AML-193 (cell line): ENCODE data around the gene BMP6.

Experiments
- DNase-seq, 2 experiments: peaks; one replicate each; lab custom pipeline; 2025; lab: John Stamatoyannopoulos, UW

Gene BMP6

DNA sequence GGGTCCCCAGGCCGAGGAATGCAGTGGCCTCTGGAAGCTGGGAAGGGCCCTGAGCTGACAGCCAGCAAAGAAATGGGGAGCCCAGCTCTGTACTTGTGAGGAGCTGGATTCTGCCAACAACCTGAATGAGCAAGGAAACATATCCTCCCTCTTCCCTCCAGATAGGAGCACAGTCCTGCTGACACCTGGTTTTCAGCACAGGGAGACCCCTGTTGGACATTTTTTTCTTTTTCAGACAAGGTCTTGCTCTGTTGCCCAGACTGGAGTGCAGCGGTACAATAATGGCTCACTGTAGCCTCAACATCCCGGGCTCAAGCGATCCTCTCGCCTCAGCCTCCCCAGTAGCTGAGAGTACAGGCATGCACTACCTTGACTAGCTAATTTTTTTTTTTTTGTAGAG, 21.5 kb downstream of the BMP6 start:
- DNase-seq: no peak

DNA sequence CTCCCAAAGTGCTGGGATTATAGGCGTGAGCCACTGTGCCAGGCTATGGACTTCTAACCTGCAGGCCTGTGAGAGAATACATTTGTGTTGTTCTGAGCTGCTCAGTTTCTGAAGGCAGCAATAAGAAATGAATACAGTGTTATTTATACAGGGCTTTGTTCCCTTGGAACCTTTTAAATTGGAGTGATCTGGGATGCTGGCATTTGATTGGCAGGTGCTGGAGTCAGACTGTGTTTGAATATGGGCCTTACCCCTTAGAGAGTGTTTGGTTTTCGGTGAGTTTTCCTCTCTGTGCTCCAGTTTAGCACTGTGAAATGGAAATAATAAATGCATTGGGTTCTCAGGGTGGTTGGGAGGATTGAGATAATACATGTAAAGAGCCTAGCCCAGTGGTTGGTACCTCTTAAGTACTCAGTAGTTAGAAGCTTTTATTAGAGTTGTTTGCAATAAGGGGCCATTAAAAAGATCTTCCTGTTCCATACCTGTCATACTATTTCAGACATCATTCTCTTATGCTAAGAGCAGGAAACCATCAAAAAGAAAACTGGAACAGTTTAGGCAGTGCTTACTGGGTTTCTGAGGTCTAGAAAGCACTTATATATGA, 22.1 kb downstream of the BMP6 start:
- DNase-seq: no peak

DNA sequence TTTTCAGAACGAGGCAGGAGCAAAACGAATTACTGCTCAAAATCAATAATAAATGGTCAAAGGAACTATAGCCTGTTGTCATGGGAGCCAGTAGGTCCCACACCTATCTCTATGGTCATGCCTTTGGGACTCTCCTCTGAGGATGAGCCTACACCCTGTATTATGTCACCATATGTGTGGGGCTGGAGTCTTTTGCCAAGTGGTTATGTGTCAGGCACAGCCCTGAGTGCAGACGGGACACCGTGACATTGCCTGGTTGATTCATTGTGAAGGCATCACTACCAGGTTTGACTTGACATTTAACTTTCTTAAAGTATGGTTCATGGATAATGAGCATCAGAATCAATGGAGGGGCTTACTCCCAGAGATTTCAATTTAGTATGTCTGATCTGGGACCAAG, 23.6 kb downstream of the BMP6 start:
- DNase-seq: no peak

DNA sequence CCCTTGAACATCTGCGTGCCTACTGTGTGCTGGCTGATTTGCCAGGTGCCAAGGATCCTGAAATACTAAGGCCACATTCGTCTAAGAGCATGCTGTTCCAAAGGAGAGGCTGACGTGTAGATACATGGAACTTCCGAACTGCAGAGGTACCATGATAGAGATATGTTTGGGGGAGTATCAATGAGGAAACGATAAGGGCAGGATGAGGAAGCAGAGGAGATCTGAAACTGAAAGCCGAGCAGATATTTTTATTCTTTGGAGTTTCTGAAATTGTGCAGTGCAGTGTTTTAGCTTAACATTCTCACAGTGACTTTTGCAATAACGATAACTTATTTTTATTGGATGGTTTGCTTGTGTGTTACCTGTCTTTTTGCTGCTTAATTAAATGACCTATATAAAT, 24.3 kb downstream of the BMP6 start:
- no peak for DNase-seq

DNA sequence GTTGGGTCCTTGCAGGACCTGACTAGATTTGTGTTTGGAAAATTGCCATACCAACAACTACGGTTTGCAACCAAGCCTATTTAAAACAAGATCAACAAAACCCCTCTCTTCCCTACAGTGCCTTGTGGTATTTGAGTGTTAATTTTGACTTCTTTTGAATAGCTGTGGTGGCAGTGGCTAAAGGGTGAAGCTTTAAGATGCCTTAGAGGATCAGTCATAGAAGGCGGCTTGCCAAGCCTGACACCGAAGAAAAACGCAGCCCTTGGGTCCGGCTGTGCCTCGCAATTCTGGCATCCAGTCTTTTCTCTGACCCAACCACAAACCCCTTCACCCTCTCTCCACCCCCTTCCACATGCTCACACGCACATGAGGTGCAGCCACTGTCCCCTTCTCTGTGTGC, 32.6 kb downstream of the BMP6 start:
- no peak for DNase-seq

DNA sequence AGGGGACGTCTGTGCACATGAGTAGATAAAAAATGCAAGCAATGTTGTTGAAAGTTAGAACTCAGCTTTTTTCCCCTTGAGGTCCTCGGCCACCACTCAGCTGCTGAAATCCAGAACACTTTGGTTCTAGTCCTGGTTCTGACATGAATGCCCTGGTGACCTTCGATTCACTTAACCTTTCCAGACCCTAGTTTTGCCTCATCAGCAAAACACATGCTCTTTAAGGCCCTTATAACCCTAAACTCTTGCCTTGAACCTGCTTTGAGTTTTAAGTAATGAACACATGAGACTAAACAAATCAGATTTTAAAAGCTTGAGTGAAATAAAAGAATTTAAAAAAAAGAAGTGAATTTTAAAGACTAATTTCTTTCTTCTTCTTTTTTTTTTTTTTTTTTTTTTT, 33.4 kb downstream of the BMP6 start:
- no peak for DNase-seq

DNA sequence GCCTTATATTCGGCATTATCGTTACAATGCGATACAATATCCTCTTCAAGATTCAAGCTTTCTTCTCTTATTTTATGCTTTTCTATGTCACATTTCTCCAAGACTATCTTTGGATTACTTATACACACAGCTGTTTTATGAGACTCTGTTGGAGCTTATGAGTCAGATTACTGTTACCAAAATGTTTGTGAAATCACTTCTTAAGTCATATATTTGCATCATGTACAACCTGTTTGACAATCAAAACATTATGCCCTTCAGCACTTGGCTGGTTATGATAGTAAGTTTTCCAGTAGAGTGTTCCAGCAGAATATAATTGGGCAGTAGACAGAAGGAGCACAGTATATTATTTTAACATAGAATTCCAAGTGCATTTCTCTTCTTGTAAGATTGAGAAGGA, 35.2 kb downstream of the BMP6 start:
- no peak for DNase-seq

DNA sequence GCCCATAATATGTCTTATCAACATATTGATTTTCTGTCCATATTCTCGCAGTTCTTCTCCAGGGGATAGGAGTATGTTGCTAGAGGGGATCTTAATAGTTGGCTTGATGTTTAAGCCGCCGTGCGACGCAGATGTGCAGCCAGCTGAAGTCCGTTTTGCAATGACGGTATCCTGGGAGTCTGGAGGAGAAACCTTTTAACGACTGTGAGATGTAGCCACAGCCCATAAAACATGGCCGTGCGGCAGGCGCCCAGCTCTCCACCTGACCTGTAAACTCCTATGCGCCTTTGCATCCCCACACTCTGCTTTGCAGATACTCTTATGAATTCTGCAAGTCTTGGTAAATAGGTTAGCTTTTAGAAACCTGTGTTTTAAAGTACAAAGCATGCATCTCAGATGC, 36.9 kb downstream of the BMP6 start:
- no peak for DNase-seq

DNA sequence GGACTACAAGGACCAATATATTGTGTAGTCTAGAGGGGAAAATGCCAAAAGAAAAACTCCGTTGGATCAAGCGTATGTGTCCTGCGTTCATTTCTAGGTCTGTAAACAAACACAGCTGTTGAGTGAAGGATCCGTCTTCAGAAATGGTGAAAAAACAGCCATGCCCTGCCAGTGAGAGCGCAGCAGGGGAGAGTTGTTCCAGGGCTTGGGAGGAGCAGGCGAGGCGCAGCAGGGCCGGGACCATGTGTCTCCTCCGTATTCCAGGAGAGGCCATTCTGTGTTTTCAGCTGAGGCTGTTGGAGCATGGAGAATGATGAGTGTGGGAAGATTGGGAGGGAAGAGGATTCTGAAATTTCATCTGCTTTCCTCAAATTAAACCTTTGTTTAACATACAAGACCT, 38.0 kb downstream of the BMP6 start:
- DNase-seq: no peak

DNA sequence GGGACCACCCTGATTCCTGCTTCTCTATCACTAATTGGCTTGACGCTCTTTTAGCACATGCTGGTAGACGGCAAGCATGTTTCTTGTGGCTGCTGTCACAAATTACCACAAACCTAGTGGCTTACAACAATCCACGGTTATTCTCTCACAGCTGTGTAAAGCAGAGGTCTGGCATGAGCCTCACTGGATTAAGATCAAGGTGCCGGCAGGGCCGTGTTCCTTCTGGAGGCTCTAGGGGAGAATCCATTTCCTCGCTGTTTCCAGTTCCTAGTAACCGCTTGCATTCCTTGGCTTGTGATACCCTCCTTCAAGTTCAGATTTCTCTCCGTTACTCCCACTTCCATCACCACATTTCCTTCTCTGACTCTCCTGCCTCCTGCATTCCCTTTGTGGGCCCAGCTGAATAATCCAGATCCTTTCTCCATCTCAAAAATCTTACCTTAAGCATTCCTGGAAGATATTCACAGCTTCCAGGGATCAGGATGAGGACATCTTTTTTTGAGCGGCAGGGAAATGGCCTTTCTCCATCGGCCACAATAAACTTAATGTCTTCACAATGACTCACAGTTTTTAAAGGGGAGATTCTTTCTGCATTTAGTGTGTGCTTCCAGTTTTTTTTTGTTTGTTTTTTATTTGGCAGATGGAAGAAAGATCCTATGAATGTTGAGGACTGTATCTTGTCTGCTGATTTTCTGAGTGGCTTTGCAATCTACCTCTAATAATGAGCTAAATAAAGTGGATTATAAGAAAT, 39.9 kb downstream of the BMP6 start:
- DNase-seq: no peak

DNA sequence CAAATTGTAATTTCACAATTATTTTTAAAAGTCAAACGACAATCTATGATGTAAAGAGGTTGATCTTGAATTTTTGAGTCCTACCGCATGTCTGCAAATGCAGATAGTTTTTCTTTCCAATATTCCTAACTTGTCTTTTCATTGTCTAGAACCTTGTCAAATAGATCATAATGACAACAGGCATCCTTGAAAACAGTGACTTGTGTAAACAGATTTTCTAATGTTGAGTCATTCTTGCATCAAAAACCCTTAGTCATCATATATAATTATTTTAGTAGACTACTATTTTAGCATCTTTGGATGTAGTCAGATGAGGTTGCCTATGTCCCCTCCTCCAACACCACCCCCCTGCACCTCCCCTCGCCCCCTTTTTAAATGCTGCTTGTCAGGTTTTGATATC, 43.8 kb downstream of the BMP6 start:
- DNase-seq: no peak

DNA sequence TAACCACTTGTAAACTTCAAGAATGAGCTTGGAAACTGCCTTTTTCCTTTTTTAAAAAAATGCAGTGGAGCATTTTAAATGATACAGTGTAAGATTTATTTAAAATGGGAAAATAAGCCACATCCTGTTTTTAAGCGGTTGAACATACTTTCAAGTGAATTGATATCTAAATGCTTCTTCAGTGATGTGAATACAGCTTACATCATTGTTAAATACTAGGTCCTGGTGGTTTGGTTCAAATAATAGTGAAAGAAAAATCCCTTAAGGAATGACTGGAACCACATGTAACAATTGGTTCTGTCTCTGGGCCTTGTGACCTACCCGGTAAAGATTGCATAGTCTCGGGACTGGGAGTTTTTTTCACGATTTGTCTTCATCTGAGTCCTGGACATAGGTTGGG, 44.2 kb downstream of the BMP6 start:
- DNase-seq: no peak

DNA sequence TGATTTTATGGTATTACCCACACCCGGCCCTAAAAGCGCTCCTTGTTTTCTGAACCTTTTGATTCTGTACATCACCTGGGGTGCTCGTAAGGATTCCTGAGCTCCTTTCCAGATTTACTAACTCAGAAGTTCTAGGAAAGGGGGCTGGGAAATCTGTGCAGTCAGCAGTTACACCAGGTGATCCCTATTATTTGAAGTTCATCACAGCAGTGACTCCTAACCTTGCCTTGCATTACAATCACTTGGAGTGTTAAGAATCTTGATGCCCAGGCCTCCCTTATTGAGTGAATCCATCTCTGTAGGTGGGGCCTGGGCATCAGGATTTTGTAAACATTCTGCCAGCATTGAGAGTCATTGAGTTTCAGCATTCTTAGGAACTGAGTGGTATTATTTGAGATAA, 44.7 kb downstream of the BMP6 start:
- no peak for DNase-seq

DNA sequence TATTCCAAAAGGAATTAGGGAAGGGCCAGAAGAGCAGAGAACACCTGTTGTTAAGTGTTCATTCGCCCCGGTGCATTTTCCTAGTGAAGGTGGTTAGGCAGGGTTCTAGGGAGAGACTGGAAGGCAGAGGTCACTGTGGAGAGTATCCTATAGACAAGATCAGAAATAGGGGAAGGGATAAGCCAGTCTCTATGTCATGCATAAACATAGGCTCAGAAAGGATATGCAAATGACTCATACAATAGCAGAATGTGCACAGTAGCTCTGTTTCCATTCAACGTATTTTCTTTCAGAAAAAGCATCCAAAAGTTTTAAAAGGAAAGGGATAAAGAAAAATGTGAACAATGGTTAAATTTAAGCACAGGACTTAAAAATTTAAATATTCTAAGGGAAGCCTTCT, 47.4 kb downstream of the BMP6 start:
- DNase-seq: no peak

DNA sequence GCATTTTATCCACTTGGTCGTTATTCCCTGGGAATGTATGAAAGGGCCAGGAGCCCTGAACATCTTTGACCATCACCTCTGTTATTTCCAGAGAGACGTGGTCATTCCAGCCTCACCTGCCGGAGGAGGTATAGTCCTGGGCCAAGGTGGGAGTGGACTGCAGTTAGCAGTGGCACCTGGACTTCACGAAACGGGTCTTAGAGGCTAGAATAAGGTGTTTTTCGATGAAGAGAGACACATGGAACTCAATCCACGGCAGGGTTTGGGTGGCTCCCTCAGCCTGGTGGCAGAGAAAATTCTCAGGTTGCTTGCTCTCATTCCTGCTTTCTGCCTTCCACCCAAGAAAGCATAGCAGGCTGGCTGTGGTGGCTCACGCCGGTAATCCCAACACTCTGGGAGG, 48.0 kb downstream of the BMP6 start:
- DNase-seq: no peak

DNA sequence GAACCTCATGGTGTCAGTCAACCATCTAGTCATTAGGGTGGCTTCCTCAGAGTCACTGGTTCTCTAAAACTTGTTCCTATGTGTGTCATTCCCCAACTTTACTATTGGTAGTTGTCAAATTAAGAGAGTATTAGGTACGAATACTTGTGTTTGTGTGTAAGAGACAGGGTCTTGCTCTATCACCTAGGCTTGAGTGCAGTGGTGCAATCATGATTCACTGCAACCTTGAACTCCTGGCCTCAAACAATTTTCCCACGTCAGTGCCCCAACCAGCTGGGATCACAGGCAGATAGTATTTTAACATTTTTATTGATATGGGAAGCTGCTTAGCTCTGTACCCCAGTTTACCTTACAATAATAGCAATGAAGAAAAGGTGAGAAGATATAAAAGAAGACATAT, 50.6 kb downstream of the BMP6 start:
- DNase-seq: no peak

DNA sequence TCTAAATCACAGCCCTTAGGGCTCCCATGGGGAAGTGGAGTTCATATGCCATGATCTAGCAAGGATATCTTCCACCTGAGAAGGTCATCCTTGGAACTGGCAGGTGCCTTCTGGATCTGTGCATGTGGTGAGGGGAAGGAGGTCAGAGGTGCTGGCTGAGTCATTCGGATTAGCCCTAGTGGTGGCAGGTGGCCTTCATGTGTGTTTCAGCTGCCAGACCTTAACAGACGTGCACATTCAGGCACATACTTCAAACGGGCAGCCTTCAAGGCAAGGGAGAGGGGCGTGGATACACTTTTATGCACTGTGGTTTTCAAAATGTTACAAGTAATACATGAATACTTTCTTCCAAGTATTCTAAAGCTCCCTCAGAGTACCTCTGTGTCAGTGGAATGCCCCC, 51.2 kb downstream of the BMP6 start:
- no peak for DNase-seq

DNA sequence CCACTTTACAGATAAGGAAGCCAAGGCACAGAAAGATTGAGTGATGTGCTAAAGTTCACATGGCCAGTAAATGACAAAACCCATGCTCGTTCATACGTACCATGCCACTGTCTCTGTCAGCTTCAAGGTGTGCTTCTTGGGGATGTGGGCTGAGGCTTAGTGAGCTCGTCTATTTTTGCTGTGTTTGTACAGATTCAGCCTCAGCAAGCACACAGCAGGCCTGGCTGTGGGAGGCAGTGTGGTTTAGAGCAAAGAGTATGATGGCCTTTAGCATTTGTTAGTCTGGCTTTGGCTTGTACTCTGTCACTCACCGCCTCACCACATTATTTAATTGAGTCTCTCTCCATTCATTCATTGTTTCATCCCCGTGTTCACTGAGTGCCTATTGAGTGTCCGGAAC, 55.3 kb downstream of the BMP6 start:
- no peak for DNase-seq

DNA sequence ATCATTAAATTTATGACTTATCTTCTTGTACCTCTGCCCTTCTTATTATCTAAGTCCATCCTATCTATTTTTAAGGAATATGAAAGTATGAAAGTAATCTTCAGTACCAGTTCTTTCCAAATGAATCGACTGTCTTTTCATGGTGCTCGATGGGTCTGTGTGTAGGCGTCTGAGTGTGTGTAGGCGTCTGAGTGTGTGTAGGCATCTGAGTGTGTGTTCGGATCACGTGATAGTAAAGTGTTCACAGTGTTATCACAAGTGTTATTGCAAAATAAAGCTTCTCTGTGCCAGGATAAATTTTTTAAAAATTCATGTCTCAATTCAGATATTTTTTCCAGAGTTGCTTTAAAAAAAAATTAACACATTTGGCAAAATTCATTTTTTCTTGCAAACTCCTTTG, 58.3 kb downstream of the BMP6 start:
- DNase-seq: no peak

DNA sequence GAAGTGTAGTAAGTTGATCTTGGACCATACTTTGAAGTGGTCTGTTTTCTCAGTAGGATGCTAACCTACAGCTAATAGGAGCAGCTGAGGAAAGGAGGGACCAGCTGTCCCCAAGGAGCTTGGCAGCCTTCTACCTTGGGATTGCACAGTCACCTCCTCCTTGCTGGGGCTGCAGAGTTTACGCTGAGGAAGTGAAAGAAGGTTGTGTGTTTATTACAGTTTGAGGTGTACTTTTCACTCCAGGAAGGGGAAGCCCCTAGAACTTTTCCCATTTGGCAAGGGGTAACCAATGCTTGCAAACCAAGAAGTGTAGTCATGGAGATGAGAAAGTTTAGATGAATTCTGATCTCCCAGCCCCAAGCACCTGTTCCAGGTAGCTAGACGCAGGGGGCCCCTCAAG, 58.8 kb downstream of the BMP6 start:
- DNase-seq: no peak

DNA sequence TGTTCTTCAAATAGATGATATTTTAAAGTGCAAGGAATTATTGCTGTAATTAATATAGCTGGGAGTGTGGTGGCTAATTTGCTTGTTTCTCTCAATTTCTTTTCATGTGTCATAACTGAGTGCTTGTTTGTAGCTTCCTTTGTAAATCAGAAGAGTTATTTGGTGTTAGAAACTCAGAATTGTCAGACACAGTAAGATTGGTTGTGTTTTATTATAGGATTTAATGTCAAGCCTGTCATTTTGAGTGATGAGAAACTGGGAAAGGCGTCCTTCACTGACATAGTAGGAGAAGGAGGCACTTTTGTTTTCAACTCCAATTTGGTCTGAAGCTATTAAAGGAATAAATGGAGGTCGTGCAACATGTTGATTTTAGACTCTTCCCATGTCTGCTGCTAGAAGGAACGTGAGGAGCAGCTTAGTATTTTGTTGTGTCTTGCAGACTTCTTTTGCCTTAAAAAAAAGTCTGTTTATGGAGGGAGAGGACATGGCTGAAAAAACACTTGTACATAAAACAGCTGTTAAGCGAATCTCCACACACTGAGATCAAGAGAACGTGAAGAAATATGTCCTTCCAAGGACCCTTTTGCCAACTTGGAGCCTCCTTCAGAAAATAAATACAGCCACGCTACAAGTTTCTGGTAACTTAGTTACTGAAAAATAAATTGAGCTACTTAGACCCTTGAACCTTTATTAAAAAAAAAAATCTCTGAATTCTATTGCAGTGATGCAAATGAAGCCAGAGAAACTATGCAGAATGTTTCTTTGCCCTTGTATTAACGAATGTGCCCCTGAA, 59.5 kb downstream of the BMP6 start:
- DNase-seq: no peak

DNA sequence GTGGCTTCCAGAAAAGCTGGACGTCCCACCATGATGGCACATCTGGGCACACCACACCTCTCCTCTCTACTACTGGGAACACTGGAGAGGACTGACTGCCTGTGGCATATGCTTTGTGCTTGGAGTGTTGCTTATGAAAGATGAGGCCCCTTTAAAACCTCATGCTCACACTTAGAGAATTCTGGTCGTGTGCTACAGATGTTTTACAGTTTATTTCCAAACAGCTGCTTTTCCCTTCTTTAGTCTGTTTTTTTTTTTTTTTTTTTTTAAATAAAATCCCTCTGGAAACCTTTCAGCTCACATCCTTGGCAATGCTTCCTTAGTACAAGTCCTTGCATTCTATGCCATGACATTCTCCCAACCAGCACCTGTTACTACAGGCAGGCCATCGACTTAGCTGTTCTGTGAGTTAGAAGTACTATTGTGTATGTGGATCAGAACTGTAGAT, 60.3 kb downstream of the BMP6 start:
- DNase-seq: no peak

DNA sequence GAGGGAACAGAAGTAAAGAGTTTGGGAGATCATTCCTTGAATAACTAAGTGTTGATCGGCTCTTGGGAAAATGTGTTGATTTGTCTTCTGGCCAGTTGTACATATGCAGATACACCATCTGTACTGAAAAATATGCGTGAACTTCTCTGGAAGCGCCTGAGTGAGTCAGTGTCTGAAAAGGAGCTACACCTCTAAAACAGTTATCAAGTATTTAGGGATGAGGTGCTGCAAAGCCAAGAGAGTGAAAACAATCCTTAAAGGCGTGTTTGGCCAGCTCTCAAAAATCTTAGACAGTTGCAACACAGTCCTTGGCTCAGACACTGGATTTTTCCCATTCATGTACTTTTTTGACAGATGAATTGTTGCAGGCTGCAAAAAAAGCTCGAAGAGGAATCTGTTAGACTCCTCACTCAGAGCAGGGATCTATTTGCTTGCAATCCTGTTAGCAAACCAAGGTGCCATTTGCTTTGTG, 61.3 kb downstream of the BMP6 start:
- DNase-seq: no peak
